Measurements from ENCODE around the gene SP9. TPM values are rescaled to one million over a fixed set of nuclear protein-coding genes. Genes with fewer than 3 reads are reported as not detected.
"Not testable (repeated sequence)": the region's sequence is repeated elsewhere in the genome, so short reads cannot be mapped to it uniquely, and the experiment has no call there.

SP9 gene
- total RNA-seq, 4 donors from 2014 or later: not detected

GRCh38 chr2:174362949-174363348 is 28.2 kb downstream of the SP9 start:
- Histone ChIP-seq H3K4me3 (no peak overlapping the region), H3K27ac (no peak overlapping the region), H3K9me3 (no peaks in the 10 kb centered on the region), H3K4me1 (no peaks in the 10 kb centered on the region), H3K36me3 (no peaks in the 10 kb centered on the region), H3K27me3 (no peaks in the 10 kb centered on the region)
- TF ChIP-seq, protein P1, sequence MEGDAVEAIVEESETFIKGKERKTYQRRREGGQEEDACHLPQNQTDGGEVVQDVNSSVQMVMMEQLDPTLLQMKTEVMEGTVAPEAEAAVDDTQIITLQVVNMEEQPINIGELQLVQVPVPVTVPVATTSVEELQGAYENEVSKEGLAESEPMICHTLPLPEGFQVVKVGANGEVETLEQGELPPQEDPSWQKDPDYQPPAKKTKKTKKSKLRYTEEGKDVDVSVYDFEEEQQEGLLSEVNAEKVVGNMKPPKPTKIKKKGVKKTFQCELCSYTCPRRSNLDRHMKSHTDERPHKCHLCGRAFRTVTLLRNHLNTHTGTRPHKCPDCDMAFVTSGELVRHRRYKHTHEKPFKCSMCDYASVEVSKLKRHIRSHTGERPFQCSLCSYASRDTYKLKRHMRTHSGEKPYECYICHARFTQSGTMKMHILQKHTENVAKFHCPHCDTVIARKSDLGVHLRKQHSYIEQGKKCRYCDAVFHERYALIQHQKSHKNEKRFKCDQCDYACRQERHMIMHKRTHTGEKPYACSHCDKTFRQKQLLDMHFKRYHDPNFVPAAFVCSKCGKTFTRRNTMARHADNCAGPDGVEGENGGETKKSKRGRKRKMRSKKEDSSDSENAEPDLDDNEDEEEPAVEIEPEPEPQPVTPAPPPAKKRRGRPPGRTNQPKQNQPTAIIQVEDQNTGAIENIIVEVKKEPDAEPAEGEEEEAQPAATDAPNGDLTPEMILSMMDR (IDR thresholded peaks at IDR 0.05): no peak
- TF ChIP-seq POLR2A (IDR thresholded peaks at IDR 0.05): no peak
- intact Hi-C loops (cut with DNase I; ENCODE audit: low total_unique reads): no loop called here
- no peak for DNase-seq

GRCh38 chr2:174363492-174364225 is 28.9 kb downstream of the SP9 start:
- H3K4me3 ChIP-seq; intact Hi-C loops (cut with DNase I; ENCODE audit: low total_unique reads); H3K36me3 ChIP-seq; H3K4me1 ChIP-seq; H3K9me3 ChIP-seq; H3K27ac ChIP-seq; DNase-seq; H3K27me3 ChIP-seq: not testable (repeated sequence)

GRCh38 chr2:174364628-174365027 is 29.9 kb downstream of the SP9 start:
- TF ChIP-seq, protein P1 (IDR thresholded peaks at IDR 0.05): no peak
- no peak for TF ChIP-seq POLR2A (IDR thresholded peaks at IDR 0.05)
- no peak for DNase-seq
- no peak overlapping the region for H3K27ac ChIP-seq

GRCh38 chr2:174365571-174365970 is 30.8 kb downstream of the SP9 start:
- intact Hi-C loops (cut with DNase I; ENCODE audit: low total_unique reads): no loop called here
- no peaks in the 10 kb centered on the region for H3K9me3 ChIP-seq
- no peaks in the 10 kb centered on the region for H3K36me3 ChIP-seq
- H3K4me3 ChIP-seq: no peak overlapping the region
- H3K4me1 ChIP-seq: no peaks in the 10 kb centered on the region
- TF ChIP-seq, protein P1 (IDR thresholded peaks at IDR 0.05): no peak
- TF ChIP-seq POLR2A (IDR thresholded peaks at IDR 0.05): no peak
- no peak overlapping the region for H3K27ac ChIP-seq
- no peak for DNase-seq
- no peaks in the 10 kb centered on the region for H3K27me3 ChIP-seq

More at GRCh38 chr2:174364628-174365027, 29.9 kb downstream of the SP9 start:
- Histone ChIP-seq H3K4me3 (no peak overlapping the region), H3K36me3 (no peaks in the 10 kb centered on the region), H3K4me1 (no peaks in the 10 kb centered on the region), H3K9me3 (no peaks in the 10 kb centered on the region), H3K27me3 (no peaks in the 10 kb centered on the region)
- intact Hi-C loops (cut with DNase I; ENCODE audit: low total_unique reads): no loop called here

DNA sequence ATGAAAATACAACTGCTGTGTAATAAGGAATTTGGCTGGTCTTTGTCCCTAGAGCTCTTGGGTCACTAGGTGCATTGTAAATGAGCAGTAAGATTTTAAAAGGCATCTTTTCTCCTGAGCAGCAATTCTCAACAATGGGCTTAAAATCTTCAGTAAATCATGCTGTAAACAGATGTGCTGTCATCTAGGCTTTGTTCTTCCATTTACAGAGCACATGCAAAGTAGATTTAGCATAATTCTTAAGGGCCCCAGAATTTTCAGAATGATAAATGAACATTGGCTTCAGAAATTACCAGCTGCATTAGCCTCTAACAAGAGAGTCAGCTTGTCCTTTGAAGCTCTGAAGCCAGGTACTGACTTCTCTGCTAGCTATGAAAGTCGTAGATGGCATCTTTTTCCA is 33.9 kb downstream of the SP9 start:
- Histone ChIP-seq H3K27me3 (no peaks in the 10 kb centered on the region), H3K36me3 (no peaks in the 10 kb centered on the region), H3K27ac (no peak overlapping the region), H3K4me1 (no peaks in the 10 kb centered on the region), H3K9me3 (no peaks in the 10 kb centered on the region), H3K4me3 (no peak overlapping the region)
- DNase-seq: no peak
- TF ChIP-seq, protein P1 (IDR thresholded peaks at IDR 0.05): no peak
- TF ChIP-seq POLR2A (IDR thresholded peaks at IDR 0.05): no peak
- intact Hi-C loops (cut with DNase I; ENCODE audit: low total_unique reads): no loop called here
